ENCODE results near the gene METTL9. TPM values are rescaled to one million over a fixed set of nuclear protein-coding genes. Genes with fewer than 3 reads are reported as not detected.

METTL9 gene
- total and polyA plus RNA-seq, 2 of the 13 experiments (the other 11 are each of a cell fraction or from before 2014, with no cell fraction given) = 123 to 204 TPM

GRCh38 chr16:21565861-21566669, 33.3 kb upstream of the METTL9 start (continued):
- no peak for TF ChIP-seq HIC2 (CRISPR knock-in tag; IDR thresholded peaks at IDR 0.05; ENCODE audit: low read depth)
- TF ChIP-seq ZBTB7A (CRISPR knock-in tag; IDR thresholded peaks at IDR 0.05) = peak; percentile 22; the same call in 1 of the 2 replicates
- TF ChIP-seq ZSCAN30 (CRISPR knock-in tag; IDR thresholded peaks at IDR 0.05) = no peak
- 0 out of 2 replicates have a peak, but pooled peaks have one; percentile 29 for TF ChIP-seq RORA (CRISPR knock-in tag; IDR thresholded peaks at IDR 0.05)
- TF ChIP-seq ZNF691 (CRISPR knock-in tag; IDR thresholded peaks at IDR 0.05; ENCODE audit: borderline replicate concordance, low read depth) = no peak
- TF ChIP-seq KAT7 (CRISPR knock-in tag; IDR thresholded peaks at IDR 0.05; ENCODE audit: borderline replicate concordance) = no peak
- peak; percentile 92 for TF ChIP-seq TCF7 (IDR thresholded peaks at IDR 0.05; ENCODE audit: low read depth)
- TF ChIP-seq RBM22 (optimal IDR thresholded peaks at IDR 0.05; ENCODE audit: low read length) = no peak
- TF ChIP-seq, protein P1, sequence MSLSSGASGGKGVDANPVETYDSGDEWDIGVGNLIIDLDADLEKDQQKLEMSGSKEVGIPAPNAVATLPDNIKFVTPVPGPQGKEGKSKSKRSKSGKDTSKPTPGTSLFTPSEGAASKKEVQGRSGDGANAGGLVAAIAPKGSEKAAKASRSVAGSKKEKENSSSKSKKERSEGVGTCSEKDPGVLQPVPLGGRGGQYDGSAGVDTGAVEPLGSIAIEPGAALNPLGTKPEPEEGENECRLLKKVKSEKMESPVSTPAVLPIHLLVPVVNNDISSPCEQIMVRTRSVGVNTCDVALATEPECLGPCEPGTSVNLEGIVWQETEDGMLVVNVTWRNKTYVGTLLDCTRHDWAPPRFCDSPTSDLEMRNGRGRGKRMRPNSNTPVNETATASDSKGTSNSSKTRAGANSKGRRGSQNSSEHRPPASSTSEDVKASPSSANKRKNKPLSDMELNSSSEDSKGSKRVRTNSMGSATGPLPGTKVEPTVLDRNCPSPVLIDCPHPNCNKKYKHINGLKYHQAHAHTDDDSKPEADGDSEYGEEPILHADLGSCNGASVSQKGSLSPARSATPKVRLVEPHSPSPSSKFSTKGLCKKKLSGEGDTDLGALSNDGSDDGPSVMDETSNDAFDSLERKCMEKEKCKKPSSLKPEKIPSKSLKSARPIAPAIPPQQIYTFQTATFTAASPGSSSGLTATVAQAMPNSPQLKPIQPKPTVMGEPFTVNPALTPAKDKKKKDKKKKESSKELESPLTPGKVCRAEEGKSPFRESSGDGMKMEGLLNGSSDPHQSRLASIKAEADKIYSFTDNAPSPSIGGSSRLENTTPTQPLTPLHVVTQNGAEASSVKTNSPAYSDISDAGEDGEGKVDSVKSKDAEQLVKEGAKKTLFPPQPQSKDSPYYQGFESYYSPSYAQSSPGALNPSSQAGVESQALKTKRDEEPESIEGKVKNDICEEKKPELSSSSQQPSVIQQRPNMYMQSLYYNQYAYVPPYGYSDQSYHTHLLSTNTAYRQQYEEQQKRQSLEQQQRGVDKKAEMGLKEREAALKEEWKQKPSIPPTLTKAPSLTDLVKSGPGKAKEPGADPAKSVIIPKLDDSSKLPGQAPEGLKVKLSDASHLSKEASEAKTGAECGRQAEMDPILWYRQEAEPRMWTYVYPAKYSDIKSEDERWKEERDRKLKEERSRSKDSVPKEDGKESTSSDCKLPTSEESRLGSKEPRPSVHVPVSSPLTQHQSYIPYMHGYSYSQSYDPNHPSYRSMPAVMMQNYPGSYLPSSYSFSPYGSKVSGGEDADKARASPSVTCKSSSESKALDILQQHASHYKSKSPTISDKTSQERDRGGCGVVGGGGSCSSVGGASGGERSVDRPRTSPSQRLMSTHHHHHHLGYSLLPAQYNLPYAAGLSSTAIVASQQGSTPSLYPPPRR (CRISPR knock-in tag; IDR thresholded peaks at IDR 0.05; ENCODE audit: borderline replicate concordance) = peak; percentile 91
- TF ChIP-seq ATAD3A (CRISPR knock-in tag; IDR thresholded peaks at IDR 0.05) = no peak
- TF ChIP-seq, protein P2, sequence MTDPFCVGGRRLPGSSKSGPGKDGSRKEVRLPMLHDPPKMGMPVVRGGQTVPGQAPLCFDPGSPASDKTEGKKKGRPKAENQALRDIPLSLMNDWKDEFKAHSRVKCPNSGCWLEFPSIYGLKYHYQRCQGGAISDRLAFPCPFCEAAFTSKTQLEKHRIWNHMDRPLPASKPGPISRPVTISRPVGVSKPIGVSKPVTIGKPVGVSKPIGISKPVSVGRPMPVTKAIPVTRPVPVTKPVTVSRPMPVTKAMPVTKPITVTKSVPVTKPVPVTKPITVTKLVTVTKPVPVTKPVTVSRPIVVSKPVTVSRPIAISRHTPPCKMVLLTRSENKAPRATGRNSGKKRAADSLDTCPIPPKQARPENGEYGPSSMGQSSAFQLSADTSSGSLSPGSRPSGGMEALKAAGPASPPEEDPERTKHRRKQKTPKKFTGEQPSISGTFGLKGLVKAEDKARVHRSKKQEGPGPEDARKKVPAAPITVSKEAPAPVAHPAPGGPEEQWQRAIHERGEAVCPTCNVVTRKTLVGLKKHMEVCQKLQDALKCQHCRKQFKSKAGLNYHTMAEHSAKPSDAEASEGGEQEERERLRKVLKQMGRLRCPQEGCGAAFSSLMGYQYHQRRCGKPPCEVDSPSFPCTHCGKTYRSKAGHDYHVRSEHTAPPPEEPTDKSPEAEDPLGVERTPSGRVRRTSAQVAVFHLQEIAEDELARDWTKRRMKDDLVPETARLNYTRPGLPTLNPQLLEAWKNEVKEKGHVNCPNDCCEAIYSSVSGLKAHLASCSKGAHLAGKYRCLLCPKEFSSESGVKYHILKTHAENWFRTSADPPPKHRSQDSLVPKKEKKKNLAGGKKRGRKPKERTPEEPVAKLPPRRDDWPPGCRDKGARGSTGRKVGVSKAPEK (CRISPR knock-in tag; IDR thresholded peaks at IDR 0.05; ENCODE audit: borderline replicate concordance) = no peak
- TF ChIP-seq SALL2 (CRISPR knock-in tag; IDR thresholded peaks at IDR 0.05) = no peak; the same call in 1 of the 2 replicates
- TF ChIP-seq, protein P3, sequence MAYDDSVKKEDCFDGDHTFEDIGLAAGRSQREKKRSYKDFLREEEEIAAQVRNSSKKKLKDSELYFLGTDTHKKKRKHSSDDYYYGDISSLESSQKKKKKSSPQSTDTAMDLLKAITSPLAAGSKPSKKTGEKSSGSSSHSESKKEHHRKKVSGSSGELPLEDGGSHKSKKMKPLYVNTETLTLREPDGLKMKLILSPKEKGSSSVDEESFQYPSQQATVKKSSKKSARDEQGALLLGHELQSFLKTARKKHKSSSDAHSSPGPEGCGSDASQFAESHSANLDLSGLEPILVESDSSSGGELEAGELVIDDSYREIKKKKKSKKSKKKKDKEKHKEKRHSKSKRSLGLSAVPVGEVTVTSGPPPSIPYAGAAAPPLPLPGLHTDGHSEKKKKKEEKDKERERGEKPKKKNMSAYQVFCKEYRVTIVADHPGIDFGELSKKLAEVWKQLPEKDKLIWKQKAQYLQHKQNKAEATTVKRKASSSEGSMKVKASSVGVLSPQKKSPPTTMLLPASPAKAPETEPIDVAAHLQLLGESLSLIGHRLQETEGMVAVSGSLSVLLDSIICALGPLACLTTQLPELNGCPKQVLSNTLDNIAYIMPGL (CRISPR knock-in tag; IDR thresholded peaks at IDR 0.05; ENCODE audit: borderline replicate concordance in 1 of 2, low read depth in 1 of 2) = 0 out of 4 replicates have a peak, but pooled peaks of 1 of the 2 experiments have one; percentile 20
- TF ChIP-seq XRCC5 (optimal IDR thresholded peaks at IDR 0.05; ENCODE audit: low read length) = no peak
- TF ChIP-seq SRSF4 (IDR thresholded peaks at IDR 0.05; ENCODE audit: low read depth, low read length, poor library complexity, severe bottlenecking) = no peak

All from HepG2 (cell line).